NK-92 (cell line): ENCODE measurements around the gene TMEM9.

Experiments
- DNase-seq: peaks from one replicate; lab custom pipeline; 2025; ENCODE audit not compliant: unreplicated experiment; lab: John Stamatoyannopoulos, UW

TMEM9 gene

DNA sequence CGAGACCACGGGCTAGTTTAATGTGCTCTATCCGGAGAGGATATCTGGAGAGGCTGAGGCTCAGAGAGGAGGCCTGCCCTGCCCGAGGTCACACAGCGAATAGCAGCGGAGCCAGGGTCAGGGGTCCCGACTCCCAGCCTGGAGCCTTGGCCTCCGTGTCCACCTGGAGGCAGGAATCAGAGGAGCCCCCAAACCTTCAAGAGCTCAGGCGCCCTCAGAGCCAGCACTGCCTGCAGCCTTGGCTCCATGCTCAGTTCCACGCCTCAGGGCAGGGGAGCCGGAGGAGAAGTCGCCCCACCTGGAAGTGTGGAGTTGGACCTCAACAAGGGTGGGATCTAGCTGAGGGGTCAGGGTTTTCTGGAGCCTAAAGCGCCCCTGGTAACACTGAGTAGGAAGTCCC lies 25.3 kb downstream of the TMEM9 start:
- no peak for DNase-seq

DNA sequence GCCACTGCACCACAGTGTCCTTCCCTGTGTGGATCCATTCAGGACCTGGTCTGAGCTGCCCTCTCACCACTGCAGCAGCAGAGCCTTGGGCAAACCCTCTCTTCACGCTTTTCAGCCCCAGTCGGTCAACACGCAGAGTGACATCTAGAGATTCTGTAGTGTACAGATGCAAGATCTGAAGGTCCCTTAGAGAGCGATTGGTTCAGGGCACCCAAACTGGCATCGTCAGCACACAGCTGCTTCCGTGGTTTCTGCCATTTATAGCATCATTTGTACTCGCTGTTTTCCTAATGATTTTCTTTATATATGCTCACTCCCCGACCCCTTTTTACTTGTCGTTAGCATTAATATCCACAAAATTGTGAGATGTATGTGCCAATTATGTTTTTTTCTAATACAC lies 25.8 kb downstream of the TMEM9 start:
- DNase-seq: no peak

DNA sequence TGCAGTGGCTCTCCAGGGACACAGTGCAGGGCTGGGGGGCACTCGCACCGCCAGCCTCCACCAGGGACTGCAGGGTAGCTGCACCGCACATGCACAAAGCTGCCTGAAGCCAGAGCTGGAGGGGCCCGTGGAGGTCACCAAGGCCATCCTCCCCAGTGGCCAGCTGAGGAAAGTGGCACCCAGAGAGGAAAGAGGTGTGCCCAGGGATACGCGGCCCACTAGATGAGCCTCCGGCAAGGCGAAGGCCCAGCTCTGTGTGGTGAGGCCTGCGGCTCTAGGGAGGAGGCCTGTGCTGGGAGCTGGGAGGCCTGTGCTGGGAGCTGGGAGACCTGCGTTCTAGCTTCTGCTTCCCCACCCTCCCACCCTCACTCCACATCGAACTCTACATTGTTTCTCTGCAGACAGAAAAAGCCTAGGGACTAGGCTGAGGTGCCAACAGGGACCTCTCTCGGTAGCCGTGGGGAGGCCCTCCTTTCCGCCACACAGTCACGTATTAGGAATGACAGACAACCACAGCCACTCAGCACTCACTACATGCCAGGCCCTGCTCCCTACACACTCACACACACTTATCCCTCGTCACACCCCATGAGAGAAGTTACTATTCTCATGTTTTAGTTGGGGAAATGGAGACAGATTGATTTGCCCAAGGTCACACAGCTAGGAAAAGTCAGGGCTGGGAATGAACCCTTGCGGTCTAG lies 26.4 kb downstream of the TMEM9 start:
- no peak for DNase-seq

DNA sequence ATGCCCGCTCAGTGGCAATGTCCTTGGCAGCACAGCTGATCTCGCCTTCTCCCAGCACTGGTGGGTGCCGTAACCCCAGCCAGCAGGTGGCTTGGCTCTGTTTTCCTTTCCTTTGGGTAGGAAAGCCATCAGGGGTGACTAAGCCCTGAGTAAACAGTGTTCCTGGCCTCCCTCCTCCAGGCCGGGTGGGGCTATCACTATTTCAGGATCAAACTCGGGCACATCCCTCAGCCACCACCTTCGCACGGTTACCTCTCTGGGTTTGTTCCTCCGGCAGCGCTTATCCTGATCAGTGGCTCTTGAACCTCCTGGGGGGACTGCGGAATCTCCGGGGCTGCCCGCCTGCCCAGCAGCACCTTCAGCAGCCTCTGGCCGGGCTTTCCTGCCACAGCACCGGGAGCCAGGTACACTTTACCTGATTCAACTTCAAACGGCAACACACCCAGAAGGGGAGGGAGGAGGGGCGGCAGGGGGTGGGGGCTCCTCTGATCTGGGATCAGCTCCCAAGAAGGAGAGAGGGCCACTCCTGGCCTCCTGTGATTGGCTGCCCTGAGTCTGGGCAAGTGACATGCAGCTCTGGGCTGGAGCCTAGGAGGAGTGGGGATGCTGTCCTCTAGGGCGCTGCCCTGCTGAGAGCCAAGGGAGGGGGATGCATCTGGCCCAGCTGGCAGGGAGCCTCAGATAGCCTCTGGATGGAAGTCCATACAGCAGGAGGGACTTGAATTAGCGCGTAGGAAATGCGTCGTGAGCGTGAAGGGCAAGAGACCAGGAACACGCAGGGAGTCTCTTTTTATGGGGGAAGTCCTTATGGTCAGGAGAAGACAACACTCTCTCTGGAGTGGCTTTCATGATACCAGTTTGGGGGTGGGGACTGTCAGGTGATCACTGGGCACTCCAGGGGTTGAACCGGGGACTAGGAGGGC lies 27.2 kb downstream of the TMEM9 start, which contains the start of gene ASCL5:
Gene ASCL5 (minus strand): TSS at position 353 of the 923 bp plus-strand sequence. CDS start 11,812 bp downstream, outside the sequence.
- no peak for DNase-seq

DNA sequence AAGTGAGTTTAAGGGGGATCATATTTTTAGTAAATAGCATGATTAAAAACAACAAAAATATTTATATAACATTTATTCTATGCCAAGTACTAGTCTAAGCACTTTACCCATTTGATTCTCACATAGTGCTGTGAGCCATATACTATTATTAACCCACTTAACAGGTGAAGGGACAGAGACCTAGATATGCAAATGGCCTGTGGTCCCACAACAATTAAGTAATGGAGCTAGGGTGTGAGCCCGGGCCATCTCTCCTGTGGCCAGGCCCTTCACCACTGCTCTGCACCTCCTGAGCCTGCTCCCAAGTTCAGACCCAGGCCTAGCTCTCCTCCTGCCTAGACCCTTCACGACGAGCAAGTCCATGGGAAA lies 27.8 kb downstream of the TMEM9 start:
- no peak for DNase-seq

DNA sequence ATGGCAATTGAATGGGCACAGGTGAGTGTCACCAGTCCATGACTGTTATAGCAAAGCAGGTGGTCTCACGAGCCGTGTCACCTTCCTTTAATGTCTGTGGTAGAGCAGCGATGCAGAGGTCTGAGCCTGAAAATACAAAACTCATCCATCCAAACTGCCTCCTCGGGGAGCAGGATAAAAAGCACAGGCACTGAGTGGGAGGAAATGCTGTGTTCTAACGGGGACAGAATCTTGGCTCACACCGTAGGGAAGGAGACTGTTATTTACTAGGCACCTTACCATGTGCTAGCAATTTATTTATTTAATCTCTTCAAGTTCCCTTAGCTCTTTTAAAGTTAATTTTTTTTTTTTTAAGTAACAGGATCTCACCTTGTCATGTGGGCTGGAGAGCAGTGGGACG lies 28.5 kb downstream of the TMEM9 start:
- DNase-seq: no peak

DNA sequence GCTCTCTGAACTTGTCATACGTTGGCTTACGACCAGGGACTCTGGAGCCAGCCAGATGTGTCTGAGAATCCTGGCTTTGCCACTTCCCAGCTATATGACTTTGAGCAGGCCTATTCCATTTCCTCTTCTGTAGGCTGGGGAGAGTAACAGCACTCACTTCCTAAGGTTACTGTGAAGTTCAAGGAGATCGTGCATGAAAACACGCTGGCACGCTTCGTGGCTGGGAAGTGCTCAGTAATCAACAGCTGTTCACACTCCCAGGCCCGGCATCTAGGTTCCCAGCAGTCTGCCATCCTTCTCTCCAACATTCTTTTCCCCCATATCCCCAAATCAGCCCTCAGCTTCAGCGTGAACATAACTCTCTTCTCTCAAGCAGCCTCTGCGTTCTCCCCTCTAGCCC lies 29.3 kb downstream of the TMEM9 start:
- no peak for DNase-seq

DNA sequence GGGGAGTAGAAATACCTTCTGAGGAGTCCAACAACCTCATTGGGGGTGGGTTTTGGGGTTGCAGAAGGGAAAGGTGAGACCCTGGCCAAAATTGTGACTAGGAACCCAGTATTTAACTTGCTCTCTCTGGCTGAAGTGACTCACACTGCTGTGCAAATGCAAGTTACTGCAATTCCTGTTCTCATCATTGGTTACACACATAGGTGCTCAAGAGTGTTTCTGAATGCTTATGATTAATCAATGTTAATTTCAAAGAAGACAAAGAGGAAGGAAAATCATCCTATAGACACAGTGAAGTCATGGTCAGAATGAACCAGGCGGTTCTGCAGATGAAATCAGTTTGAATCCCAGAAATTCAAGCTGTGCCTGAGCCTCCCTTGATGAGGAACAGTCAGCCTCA lies 30.4 kb downstream of the TMEM9 start:
- DNase-seq: no peak

DNA sequence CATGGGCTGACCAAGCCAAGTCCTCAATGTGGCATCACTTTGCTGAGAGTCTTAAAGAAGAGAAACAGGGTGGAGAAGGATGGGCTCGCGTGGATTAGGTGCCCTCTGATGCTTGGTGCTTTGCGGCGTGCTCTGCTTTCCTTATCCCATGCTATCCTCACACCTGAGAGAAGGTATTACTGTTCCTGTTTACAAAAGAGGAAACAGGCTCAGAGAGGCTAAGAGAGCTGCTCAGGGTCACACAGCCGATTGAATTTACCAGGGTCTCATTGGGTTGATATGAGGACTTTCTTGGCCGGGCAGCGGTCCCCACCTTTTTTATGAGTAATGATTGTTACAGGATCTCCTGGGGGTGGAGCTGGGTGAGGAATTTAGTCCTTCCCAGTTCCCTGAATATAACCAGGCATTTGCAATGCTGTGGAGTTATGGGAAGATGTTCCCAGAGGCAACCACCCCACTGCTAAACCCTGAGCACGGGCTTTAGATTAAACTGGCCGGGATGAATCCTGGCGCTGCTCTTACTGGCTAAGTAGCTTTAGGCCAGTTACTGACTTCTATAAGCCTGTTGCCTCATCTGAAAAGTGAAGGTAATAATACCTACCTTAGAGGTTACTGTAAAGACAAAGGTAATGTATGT lies 31.8 kb downstream of the TMEM9 start:
- DNase-seq: no peak

DNA sequence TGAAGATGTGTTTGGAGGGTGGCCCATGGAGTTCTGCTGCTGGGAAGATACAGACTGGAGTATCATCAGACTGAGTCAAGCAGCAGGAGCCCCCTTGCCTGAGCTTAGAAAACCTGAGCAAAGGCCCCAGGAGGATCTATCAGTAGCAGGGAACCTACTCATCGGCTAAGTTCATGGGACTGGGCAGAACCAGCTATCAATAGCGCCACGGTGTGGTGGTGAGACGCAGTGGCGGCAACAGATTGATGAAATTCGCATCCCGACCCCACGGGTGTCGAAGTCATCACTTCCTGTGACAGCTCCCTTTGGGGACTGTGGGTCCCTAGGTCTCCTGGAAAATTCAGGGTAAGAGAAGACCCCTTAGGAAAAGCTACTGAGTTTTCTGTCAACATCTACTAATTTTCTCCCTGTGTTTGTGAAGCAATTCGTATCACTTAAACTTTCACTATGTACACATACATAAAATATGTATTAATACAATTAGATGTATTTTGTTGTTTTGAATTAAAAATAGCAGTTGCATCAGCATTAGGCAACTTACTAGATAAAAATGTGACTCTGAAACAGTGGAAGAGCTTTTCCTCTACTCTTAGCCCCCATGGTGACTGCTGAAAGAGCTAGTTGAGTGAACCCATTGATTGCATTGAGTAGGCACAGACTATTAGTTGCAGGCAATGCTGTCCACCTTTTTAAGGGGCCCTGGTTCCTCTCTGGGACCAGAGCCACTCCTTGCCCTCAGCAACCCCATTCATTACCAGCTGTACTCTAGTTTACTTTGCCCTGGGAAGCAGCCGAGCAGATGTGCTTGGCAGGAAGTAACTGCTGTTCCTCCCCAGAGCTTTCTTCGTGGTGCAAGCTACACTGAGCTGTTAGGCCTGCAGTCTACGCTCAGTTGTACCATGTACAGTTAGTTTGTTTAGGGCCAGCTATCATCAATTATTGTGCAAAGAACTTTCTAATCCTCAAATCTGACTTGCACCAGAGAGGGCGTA lies 34.8 kb downstream of the TMEM9 start:
- DNase-seq: no peak

DNA sequence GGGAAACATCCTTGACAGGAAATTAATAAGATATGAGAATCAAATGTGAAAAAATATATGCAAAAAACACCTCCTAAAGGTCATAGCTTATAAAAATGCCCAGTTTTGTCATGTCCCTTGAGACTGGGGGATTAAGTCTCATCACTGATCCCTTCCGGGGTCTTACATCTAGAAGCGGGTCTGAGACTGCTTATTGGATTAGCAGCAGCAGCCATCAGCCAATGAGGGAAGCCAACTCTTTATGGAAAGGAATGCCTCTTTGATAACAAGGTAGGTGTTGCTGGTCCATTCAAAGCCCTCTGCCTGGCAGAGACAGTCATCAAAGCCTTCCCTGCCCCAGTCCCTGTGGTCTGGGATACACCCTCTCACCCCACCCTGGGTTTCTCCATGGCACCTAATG lies 38.2 kb downstream of the TMEM9 start:
- no peak for DNase-seq

DNA sequence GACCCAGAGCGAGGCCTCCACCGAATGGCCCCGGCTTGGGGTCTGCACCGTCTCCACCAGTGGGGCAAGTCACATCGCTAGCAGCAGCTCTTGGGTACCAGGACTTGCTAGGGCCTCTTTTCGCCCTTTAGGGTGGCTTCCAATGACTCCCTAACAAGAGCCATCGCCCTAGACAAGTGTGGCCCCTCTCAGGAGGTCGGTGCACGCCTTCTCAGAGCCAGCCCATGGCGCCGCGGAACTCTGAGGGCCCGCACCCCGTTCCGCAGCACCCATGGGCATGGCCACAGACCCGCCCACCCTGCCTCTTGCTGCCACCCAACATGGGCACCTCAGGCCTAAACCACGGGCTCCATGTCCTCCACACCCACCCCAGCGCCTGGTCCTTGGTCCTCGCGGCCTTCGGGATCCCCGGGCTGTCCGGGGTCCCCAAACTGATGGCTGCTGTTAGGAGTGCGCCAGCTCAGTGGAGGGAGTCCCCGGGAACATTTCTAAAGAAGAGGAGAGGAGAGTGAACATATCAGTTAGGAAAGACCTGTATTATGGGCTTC lies 38.8 kb downstream of the TMEM9 start:
- no peak for DNase-seq

DNA sequence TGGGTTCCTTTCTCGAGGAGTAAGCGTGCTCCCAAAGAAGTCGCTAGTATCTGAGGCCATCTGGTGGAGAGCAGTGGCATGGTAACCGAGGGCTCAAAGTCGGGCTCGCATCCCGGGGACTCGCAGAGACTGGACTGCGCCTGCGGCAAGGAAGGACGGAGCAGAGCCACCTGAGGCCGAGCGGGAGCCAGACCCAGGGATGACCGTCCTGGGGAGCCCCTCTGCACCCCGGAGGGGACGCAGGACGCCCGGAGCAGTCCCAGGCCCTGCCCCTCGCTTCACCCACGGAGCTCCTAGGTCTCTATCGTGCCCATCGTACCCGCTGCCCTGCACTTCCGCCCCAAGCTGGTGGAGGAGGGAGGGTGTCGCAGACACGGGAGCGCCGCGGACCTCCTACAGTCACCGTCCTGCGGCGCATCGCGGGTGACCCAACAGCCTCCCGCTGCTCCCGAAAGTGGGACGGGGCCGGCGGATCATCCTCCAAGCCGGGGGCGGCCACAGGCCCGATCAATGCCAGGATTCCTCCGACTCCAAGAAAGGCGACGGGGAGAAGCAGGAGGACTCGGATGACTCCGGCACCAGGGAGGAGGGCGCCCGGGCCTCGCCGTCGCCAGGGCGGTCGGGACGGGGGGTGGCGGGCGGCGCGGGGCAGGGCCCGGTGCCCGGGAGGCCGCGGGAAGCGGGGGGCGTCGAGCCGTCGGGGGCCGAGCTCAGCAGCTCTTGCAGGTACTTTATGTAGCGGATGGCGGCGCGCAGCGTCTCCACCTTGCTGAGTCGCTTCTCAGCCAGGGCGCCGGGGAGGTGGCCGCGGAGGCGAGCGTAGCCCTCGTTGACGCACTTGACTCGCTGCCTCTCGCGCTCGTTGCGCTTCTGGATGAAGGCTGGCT lies 39.8 kb downstream of the TMEM9 start:
- no peak for DNase-seq

DNA sequence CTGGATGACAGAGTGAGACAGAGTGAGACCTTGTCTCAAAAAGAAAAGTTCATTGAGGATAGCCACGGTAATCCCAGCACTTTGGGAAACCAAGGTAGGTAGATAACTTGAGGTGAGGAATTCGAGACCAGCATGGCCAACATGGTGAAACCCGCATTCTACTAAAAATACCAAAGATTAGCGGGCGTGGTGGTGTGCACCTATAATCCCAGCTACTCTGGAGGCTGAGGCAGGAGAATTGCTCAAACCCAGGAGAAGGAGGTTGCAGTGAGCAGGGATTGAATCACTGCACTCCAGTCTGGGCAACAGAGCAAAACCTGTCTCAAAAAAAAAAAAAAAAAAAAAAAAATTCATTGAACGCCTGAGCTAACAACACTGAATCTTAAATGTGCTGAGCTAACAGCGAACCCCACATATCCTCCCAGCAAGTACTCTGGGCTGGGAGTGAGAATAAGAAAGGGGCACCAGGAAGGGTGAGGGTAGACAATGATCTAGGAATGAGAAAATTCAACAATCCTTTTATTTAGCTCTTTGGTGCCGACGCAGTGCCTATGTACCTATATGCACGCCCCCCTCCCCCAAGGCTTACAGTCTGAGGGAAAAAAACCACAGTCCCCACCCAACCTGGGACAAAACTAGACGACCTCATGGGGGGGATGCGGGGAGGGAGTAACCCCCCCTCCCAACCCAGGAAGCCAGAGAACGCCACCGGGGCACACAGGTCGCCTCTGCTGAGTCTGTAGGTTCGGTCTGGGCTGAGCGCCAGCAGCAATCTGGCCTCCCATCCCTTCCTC lies 40.6 kb downstream of the TMEM9 start:
- DNase-seq: no peak

DNA sequence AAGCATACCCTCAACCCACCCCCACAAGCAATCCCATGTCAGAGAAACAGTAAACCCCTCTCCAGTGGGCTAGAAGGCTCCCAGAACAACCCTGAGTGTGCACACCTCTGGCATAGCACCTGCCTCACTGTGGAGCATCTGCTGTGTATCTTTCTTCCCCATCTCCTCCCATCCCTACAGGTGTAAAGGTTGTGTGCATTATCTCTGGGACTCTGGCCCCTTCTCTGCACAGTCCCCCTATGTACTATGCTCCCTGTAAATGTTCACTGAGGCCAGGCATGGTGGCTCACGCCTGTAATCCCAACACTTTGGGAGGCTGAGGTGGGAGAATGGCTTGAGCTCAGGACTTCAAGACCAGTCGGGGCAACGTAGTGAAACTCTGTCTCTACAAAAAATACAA lies 41.3 kb downstream of the TMEM9 start:
- no peak for DNase-seq

DNA sequence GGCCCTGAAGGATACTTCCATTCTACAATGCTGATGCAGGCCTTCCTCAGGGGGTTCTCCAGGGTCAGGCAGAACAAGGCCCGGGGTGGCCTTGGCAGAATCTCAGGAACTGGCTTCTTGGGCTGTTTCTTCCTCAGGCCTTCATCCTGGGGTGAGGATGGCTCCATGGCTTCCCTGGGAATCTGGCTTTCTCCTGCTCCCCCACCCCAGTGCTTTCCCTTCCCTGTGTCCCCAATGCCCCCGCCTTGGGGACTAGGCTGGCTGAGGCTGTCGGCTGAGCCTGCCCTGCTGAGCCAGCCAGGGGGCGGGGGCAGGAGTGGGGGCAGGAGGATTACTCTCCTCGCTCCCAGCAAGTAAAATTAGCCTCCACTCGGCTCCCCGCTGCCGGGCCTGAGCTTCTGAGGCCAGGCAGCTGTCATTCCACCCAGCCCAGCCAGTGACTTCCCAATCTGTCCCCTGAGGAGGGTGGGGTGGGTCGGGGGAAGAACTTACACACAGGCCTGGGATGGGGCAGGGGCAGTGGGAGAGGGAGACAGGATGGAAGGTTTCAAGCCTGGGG lies 42.0 kb downstream of the TMEM9 start, which contains the start of gene CACNA1S:
Gene CACNA1S (minus strand): TSS at position 254 of the 559 bp plus-strand sequence. CDS start 87 bp downstream, at position 167.
- DNase-seq: no peak

DNA sequence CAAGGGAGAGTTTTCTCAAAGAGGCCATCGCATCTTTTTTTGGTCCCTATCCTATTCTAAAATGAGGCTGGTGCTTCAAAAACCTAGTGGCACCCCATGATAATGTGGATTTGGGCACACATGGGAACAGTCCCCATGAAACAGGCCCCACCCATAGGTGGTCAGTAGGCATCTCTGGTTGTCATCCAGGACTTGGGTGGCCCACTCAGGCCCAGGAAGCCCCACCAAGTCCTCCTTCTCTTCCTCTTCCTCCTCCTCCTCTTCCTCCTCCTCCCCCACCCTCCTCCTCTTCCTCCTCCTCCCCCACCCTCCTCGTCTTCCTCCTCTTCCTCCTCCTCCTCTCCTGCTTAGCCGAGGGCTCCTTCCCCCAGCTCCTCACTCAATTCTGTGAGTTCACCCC lies 42.6 kb downstream of the TMEM9 start:
- no peak for DNase-seq

DNA sequence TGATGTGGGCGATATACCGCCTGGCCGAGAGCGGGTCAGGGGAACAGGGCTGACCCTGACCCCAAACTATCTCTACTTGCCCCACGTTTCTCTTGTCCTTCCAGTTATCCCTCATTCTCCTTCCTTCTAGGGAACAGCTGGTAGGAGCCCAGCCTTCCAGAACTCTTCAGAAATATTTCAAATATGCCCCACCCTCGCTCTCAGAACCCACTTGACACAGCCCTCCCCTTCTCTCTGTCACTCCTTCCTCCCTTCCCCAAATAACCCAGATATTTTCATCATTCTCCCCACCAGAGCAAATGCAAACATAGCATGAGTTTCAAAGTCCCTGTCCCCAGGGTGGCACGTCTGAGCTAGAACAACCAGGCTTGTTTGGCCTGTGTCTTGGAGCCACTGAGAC lies 43.1 kb downstream of the TMEM9 start:
- no peak for DNase-seq
